Prostate gland (tissue), 2 donors: Measurements from ENCODE around the gene UVRAG. TPM values are rescaled to one million over a fixed set of nuclear protein-coding genes. Genes with fewer than 3 reads are reported as not detected.
A peak's percentile ranks its signal among the peaks of the same experiment; 100 is the strongest.

Experiments used
- DNase-seq: peaks from one replicate; pipeline ENCODE4 v3.0.0-alpha.2; 2019; ENCODE audit warnings: low spot score
- H3K27ac ChIP-seq, 2 donors: fragments of 200-600 bp; sonication (generic); 2 replicates each; pipeline ENCODE4 v1.5.1; 2017 to 2019
- H3K27me3 ChIP-seq: fragments of 200-600 bp; sonication (generic); replicated peaks from 2 replicates; pipeline ENCODE4 v1.5.1; 2019; ENCODE audit not compliant: insufficient read depth
- H3K36me3 ChIP-seq, 2 donors: fragments of 200-600 bp; sonication (generic); 1 replicate in 1 of 2; 2 replicates in 1 of 2; pipeline versions ENCODE4 v1.5.1 to v1.8.1; 2017 to 2019
- H3K4me1 ChIP-seq: fragments of 200-600 bp; sonication (generic); replicated peaks from 2 replicates; pipeline ENCODE4 v1.5.1; 2019
- H3K4me3 ChIP-seq, 2 donors: fragments of 200-600 bp; sonication (generic); 2 replicates each; pipeline ENCODE4 v1.5.1; 2017 to 2019
- H3K9me3 ChIP-seq: fragments of 200-600 bp; sonication (generic); 2 replicates; pipeline ENCODE4 v1.5.1; 2017
- POLR2A ChIP-seq: fragments of 450-650 bp; IDR thresholded peaks from one replicate; pipeline ENCODE4 v1.6.1; 2016; ENCODE audit warnings: antibody characterized with exemption, mild to moderate bottlenecking
- POLR2AphosphoS5 ChIP-seq: sonication (generic); formaldehyde crosslinking; IDR thresholded peaks from one replicate; pipeline ENCODE4 v1.6.1; 2017; ENCODE audit warnings: antibody characterized with exemption
- WGBS: methylation state at CpG from one replicate; pipeline ENCODE4 v1.1.5; 2018; 5-methylcytosine and 5-hydroxymethylcytosine counted together
- intact Hi-C: fragments of 100-400 bp; cut with DNase I; formaldehyde crosslinking; loops from one replicate; pipeline ENCODE4 v1.14.2; 2022
- total RNA-seq, 2 donors: library from RNA; depleted of rRNA; stranded (reverse); fragments of >200 nt; gene quantifications; one replicate each; pipeline ENCODE4 v1.1.0, GENCODE V29; 2016
- TF ChIP-seq, protein P1 (sequence below), 4 experiments: fragments of 200-600 bp in 2 of 4; fragments of 450-650 bp in 2 of 4; sonication (generic) in 2 of 4; IDR thresholded peaks; 1 replicate in 3 of 4; 2 replicates in 1 of 4; pipeline ENCODE4 v1.5.1; 2016 to 2019; ENCODE audit warnings: antibody characterized with exemption in 4 of 4, mild to moderate bottlenecking in 2 of 4, moderate library complexity in 2 of 4

The UVRAG gene
- total RNA-seq, 2 donors from 2014 or later: 13.9 to 25.2 TPM

DNA sequence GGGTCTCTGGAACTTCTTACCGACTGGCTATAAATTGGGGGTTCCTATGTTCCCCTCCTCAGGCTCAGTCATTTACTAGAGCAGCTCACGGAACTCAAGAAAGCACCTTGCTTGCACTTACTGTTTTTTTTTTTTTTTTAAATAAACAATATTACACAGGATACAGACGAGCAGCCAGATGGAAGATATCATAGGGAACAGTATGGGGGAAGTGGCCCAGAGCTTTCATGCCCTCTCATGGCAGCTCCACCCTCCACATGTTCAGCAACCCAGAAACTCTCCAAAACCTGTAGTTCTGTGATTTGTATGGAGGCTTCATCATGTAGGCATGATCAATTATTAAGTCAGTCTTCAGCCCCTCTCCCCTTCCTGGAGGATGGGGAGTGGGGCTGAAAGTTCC, 7.5 kb downstream of the UVRAG start:
- no peak for DNase-seq
- WGBS: 38% methylated on average over 3 of the region's 3 CpGs
- Histone ChIP-seq H3K27me3 (no peaks in the 10 kb centered on the region), H3K36me3 (no peaks in the 10 kb centered on the region), H3K9me3 (no peaks in the 10 kb centered on the region), H3K4me1 (no peaks in the 10 kb centered on the region), H3K27ac (no peak overlapping the region), H3K4me3 (no peak overlapping the region)
- TF ChIP-seq POLR2A (no peak), POLR2AphosphoS5 (no peak)
- TF ChIP-seq, protein P1, sequence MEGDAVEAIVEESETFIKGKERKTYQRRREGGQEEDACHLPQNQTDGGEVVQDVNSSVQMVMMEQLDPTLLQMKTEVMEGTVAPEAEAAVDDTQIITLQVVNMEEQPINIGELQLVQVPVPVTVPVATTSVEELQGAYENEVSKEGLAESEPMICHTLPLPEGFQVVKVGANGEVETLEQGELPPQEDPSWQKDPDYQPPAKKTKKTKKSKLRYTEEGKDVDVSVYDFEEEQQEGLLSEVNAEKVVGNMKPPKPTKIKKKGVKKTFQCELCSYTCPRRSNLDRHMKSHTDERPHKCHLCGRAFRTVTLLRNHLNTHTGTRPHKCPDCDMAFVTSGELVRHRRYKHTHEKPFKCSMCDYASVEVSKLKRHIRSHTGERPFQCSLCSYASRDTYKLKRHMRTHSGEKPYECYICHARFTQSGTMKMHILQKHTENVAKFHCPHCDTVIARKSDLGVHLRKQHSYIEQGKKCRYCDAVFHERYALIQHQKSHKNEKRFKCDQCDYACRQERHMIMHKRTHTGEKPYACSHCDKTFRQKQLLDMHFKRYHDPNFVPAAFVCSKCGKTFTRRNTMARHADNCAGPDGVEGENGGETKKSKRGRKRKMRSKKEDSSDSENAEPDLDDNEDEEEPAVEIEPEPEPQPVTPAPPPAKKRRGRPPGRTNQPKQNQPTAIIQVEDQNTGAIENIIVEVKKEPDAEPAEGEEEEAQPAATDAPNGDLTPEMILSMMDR (IDR thresholded peaks at IDR 0.05): no peak
- intact Hi-C loops: no loop called here

DNA sequence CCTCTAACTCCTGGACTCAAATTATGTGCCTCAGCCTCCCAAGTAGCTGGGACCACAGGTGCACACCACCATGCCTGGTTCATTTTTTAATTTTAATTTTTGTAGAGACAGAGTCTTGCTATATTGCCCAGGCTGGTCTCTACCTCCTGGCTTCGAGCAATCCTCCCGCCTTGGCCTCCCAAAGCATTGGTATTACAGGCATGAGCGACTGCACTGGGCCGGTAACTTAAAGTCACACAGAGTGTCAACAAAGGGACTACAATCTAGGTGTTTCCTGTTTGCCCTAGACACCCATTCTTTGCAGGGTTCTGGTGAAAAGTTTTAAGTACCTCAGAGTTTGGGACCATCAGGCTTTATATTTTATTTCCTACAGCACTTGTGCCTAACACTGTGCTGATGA, 8.4 kb downstream of the UVRAG start:
- H3K27ac ChIP-seq: no peak overlapping the region
- no peaks in the 10 kb centered on the region for H3K27me3 ChIP-seq
- DNase-seq: no peak
- intact Hi-C loops: no loop called here
- H3K4me3 ChIP-seq: no peak overlapping the region
- no peaks in the 10 kb centered on the region for H3K4me1 ChIP-seq
- TF ChIP-seq, protein P1 (IDR thresholded peaks at IDR 0.05): no peak
- TF ChIP-seq POLR2A (no peak), POLR2AphosphoS5 (no peak)
- no peaks in the 10 kb centered on the region for H3K9me3 ChIP-seq
- no peaks in the 10 kb centered on the region for H3K36me3 ChIP-seq
- WGBS: 96% methylated on average over 4 of the region's 4 CpGs

DNA sequence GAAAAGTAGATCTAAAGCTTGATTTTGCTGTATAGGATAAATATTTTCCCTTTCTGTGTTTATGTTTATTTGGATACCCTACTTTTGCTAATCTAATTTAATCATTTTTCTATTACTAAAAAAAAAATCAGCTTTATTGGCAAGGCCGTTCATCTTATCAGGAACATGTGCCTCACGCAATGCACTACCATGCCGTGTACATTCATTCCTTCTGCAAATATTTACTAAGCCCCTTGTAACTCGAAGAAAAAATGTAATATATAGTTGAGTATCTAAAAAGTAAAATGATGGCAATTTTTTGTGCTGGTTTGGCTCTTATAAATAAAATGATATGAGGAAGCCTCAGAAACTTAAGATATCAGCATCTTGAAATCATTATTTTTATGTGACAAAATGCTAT, 8.9 kb downstream of the UVRAG start:
- intact Hi-C loops: no loop called here
- no peaks in the 10 kb centered on the region for H3K4me1 ChIP-seq
- TF ChIP-seq, protein P1 (IDR thresholded peaks at IDR 0.05): no peak
- no peak for TF ChIP-seq POLR2AphosphoS5
- no peak for TF ChIP-seq POLR2A
- no peaks in the 10 kb centered on the region for H3K36me3 ChIP-seq
- H3K27me3 ChIP-seq: no peaks in the 10 kb centered on the region
- H3K27ac ChIP-seq: no peak overlapping the region
- H3K4me3 ChIP-seq: no peak overlapping the region
- no peaks in the 10 kb centered on the region for H3K9me3 ChIP-seq
- DNase-seq: no peak
- WGBS: 51% methylated on average over 4 of the region's 4 CpGs

DNA sequence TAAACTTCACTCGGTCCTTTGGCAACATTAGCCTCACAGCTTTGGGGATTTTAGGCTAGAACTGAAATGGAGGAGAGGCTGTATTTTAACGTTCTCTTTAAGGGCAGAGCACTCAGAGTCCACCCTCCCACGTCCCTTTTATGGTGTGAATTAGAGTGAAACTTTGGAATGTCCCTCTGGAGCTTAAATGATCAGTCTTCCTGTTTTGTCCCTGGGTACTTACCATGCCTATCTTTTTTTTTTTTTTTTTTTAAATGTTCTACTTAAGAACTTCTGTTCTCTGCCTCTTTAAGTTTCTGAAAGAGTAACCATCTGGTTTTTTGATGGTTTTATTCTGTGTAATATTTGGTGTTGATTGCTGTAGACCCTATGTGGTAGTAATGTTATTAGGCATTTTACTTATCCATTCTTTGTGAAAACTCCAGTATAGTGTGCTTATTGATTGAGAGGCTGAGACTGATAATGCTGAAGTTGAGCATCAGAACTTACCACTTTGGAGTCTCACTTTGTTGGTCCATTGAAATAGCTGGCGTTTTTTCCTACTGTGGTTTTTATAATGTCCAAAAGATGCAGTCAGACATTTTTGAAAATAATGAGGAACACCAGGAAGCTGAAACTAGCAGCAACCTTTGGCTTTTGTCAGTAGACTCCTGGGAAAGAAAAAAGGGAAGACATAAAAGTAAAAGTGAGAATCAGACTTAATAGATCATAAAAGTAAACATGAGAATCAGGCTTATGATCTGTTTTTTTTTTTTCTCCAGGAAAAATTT, 11.6 kb downstream of the UVRAG start:
- intact Hi-C loops: no loop called here
- Histone ChIP-seq H3K27ac (peak overlapping the region; percentile 14 to 57), H3K4me3 (no peak overlapping the region), H3K9me3 (no peaks in the 10 kb centered on the region), H3K36me3 (no peaks in the 10 kb centered on the region), H3K4me1 (no peaks in the 10 kb centered on the region), H3K27me3 (no peaks in the 10 kb centered on the region)
- TF ChIP-seq POLR2AphosphoS5 (no peak), POLR2A (no peak)
- TF ChIP-seq, protein P1 (IDR thresholded peaks at IDR 0.05): no peak
- no peak for DNase-seq
- WGBS: 35% methylated on average over 4 of the region's 4 CpGs

DNA sequence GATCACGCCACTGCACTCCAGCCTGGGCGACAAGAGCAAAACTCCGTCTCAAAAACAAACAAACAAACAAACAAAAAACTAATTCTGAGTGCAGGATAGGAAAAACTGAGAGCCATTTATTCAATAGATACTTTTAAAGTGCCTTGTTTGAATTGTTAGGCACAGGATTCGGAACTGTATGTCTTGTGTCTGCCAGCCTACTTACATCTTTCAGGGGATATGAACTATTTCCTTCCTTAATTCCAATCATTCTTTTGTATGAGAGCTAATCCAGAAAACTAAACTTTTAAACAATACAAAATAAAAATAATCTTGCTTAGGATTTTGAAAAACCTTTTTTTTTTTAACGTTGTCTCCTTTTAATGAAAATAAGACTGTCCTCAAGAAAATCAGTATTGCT, 12.6 kb downstream of the UVRAG start:
- WGBS: 73% methylated on average over 5 of the region's 5 CpGs
- DNase-seq: no peak
- TF ChIP-seq, protein P1 (IDR thresholded peaks at IDR 0.05): no peak
- TF ChIP-seq POLR2A (no peak), POLR2AphosphoS5 (no peak)
- Histone ChIP-seq H3K4me1 (no peaks in the 10 kb centered on the region), H3K27me3 (no peaks in the 10 kb centered on the region), H3K27ac (no peak overlapping the region), H3K9me3 (no peaks in the 10 kb centered on the region), H3K36me3 (no peaks in the 10 kb centered on the region), H3K4me3 (no peak overlapping the region)
- intact Hi-C loops: no loop called here
